IPS-NIHi7 (cell line): ENCODE data around the gene HOXD3.

ENCODE experiments used
- DNase-seq: peaks from one replicate; pipeline ENCODE4 v3.0.0; 2012; ENCODE audit warnings: mixed read lengths; ENCODE audit errors: extremely low spot score

Gene HOXD3

DNA sequence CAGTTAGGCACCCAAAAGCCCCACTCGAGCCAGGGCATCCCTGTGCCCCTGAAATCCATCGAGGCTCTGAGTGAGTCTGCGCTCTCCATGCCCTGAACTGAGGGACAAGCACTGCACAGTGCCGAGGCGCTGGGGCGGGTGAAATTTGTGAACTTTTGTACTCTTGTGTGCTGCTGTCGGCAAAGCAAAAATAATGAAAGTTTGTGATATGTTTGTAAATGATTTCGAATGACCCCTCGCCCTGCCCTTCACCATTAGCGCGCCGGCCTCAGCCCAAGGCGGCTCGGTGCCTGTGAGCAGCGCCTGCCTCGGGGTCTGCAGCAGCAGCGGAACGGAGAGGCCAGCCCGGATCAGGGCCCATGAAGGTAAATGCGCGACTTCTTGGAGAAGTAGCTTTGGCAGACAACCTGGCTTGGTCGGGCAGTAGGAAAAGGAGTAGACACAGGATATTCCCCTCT is 7.6 kb upstream of the HOXD3 start:
- no peak for DNase-seq

DNA sequence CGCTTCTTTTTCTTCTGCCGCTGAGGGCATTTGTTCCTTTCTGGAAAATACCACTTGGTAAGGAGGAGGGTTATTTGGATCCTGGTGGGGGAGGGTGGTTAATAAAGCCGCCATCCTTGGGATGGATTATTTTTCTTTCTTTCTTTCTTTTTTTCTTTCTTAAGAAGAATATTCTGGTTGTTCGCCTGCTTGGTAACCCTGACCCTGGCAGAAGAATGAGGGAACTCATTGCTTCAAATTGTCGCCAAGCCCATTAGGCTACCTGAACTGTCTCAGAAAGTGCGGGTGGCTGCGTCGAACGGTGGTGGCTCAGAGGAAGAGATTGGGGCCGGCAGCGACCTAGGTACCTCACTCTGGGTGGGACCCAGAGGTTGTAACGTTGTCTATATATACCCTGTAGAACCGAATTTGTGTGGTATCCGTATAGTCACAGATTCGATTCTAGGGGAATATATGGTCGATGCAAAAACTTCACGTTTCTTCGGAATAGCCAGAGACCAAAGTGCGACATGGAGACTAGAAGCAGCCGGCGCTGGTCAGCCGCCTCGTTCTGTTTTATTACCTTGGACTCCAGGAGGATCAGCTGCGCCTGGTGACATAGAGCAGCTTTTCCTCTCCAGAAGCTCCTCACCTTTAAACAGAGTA is 7.0 kb upstream of the HOXD3 start:
- DNase-seq, result no peak

DNA sequence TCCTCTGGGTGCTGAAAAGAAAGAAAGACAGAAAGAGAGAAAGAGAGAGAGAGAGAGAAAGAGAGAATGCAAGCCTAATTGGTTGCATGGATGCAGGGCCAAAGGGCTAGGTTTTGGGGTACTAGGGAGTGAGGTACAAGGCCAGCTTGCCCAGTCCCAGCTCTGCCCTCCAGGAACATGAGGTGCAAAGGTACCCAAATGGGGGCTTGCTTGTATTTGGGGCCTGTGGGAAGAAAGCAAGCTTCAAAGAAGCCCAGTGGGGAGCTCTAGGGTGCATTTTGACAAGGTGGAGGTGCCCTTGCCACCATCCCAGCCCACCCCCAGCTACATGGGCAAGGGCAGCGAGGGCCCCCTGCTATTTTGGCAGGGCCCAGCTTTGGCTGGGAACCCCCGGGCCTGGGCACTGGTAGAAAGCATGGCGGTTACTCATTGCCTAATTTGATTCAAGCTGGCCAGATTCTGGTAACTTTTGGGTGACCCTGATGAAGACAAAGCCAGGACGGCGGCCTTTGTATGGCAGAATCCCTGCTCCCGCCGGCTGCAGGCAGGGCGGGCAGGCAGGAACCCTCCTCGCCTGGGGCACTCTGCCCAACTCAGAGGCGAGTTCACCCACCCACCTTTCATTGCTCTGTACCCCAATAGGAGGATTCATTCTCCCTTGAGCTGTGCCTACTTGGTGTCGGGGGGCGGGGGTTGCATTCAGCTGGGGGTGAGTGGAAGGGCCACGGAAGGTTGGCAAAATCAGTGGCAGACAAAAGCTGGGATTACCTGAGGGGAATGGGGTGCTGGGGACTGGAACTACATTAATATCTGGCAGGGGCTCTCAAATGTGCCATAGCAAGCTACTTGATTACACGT is 6.3 kb upstream of the HOXD3 start:
- no peak for DNase-seq

DNA sequence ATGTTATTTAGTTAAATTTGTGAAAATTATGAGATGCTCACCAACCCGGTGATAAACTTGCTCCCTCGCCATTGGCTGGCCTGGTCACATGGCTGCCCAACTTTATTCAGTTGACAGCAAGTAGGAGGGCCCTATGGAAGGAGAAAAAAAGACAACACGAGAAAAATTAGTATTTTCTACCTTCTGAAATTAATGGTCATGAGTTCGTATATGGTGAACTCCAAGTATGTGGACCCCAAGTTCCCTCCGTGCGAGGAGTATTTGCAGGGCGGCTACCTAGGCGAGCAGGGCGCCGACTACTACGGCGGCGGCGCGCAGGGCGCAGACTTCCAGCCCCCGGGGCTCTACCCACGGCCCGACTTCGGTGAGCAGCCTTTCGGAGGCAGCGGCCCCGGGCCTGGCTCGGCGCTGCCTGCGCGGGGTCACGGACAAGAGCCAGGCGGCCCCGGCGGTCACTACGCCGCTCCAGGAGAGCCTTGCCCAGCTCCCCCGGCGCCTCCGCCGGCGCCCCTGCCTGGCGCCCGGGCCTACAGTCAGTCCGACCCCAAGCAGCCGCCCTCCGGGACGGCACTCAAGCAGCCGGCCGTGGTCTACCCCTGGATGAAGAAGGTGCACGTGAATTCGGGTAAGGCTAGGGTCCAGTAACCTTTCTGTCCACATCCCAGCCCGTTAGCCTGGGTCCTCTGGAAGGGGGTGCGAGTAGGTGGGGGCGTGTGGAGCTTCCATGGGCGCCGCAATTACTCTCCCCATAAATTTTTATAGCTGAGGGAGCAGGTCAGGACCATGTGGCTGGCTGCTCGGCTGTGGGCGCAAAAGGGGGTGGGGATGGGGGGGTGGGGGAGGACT is 5.4 kb upstream of the HOXD3 start, which contains the start of gene HOXD4:
HOXD4 (plus strand) TSS at position 109 of the 846 bp plus-strand sequence; CDS start at position 193, 84 bp downstream.
- DNase-seq, result no peak

DNA sequence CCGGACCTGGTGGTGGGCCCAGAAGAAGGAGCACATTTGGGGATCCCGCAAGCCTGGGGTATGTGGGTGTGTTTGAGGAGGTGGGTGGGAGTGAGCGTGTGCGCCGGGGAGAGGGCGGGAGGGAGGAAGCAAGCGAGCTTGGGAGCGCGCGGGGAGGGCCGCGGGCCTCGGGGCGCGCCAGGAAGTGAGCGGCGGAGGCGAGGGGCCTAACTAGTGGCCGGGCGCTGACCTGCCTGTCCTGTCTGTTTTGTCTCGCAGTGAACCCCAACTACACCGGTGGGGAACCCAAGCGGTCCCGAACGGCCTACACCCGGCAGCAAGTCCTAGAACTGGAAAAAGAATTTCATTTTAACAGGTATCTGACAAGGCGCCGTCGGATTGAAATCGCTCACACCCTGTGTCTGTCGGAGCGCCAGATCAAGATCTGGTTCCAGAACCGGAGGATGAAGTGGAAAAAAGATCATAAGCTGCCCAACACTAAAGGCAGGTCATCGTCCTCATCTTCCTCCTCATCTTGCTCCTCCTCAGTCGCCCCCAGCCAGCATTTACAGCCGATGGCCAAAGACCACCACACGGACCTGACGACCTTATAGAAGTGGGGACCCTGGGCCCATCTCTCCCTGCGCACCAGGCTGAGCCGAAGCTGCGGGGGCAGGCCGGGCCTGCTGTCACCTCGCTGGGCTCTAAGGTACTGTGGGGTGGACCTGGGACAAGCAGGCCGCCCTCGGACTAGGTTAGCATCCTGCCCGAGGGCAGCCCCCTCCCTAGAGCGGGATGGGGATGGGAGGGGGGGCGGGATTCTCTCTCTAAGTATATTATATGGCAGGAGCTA is 4.5 kb upstream of the HOXD3 start:
- DNase-seq, result no peak

DNA sequence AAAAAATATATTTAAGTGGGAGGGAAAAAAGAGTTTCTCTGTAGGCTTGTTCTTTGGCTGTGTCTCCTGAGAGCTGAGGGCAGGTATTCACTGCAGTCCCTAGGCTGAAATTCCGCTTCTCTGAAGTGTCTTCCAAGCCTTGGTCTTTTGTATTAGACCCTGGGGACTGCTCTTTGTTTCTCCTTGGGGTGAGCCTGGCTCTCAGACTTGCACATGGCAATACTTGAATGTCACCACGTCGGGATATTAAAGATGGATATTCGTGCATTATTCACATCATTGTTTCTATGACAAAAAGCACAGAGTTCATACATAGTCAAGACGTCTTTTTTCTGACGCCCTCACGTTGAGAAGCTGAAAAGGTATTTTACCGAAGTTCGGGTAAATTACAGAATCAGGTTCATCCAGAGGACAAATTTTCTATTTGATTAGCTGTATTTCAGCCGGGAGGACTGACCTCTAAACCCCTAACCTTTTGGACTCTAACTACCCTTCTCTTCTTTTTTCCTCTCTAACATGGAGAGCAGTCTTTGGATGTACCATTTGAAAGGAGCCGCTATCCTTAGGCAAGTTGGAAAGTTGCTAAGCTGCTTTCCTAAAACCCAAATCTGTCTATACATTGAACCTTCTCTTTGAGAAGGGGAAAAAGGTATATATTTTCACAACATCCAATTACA is 2.4 kb upstream of the HOXD3 start:
- no peak for DNase-seq

DNA sequence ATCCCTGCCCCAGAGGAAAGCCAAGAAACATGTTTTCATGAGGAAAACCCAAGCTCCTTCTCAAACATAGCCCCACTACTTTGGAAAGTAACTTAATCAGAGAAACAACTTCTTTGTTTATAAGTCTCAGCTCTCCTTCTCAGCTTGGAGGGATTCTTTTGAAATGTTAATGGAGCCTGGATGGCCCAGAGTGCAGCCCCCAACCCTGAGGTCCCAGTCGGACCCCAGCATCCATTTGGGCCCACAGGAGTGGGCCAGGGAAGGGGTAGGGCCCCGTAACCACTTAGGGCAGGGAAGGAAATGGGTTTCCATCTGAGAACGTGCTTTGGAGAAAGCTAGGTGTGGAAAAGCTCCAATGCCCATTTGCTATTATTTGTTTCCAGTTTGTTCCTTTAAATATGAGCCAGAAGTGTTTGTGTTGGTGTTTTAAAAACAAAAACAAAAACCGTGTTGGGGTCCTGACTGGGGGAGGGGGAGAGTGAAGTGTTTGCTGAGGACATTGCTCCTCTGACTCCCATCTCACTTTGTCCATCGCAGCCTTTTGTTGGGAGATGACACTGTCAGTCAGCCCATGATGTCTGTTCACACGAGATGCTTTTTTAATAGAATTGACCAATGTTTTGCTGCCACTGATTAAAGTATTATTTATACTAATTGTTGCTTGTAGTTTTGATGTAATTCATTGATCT is 1.6 kb upstream of the HOXD3 start:
- no peak for DNase-seq

DNA sequence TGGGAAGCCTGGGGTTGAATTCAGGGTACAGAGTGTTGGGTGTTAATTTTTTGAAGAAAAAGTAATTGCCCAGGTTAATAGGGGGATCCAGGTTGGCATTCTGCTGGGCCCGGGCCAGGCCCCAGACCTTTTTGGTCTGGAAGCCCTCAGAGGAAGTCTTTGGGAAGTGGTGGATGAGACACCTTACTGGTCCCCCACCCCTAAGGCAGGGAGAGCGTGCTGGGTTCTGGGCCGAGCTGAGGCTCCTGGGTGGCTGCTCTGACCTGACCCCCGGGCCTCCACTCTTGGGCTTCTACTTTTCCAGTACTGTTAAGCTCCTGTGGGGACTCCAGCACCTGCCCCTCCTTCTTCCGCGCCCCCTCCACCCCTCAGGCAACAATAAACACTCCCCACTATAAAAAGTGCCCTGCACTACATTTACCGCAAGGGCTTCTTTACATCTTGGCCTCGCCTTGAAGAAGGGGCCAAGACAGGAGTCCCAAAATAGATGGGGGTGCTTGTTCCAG is 753 bp upstream of the HOXD3 start:
- DNase-seq, result no peak

DNA sequence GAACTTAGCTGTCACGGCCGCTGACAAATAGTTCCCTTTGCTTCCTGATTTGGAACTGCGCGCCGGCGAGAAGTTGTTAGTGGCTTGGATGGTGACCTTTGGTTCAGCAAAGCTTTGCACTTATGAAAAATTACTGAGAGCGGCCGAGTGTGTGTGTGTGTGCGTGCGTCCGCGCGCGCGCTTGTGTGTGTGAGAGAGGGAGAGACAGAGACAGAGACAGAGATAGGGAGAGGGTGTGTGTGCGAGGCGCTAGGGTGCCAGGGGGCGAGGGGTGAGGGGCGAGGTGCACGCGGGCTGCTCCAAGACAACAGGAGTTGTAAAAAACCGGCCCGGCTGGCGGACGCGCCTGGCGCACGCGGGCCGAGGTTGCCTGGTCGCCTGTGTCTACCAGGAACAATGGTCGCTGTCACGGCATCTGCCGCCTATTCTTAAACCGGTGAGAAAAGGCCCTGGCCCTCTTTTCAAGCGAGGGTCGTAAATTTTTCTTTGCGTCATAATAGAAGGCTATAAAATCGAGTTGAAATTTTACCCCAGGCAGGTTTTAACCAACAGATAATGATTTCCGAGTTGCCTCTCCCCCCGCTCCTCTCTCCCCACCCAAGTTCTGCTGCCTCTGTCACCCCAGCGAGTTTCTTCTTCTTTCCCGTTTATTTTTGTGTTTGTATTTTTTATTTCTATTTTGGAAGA is 535 bp downstream of the HOXD3 start:
- DNase-seq, result no peak

DNA sequence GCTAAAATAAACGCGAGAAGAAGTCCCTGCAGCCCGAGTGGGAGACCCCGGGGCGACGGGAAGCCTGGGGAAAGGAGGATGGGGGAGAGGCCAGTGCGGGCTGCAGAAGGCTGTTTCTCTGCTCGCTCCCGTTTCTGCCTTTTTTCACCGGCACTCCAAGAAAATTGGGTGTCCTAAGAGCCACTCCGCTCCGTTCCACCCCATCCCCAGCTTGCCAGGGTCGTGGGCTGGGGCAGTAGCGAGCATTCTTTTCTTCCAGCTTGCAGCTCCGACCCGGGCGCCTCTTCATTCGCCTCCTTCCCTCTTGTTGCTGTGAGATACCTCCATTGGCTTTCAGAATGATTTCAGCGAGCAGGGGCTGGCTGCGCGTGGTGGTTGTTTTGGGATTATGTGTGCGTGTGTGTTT is 1.1 kb downstream of the HOXD3 start:
- no peak for DNase-seq

DNA sequence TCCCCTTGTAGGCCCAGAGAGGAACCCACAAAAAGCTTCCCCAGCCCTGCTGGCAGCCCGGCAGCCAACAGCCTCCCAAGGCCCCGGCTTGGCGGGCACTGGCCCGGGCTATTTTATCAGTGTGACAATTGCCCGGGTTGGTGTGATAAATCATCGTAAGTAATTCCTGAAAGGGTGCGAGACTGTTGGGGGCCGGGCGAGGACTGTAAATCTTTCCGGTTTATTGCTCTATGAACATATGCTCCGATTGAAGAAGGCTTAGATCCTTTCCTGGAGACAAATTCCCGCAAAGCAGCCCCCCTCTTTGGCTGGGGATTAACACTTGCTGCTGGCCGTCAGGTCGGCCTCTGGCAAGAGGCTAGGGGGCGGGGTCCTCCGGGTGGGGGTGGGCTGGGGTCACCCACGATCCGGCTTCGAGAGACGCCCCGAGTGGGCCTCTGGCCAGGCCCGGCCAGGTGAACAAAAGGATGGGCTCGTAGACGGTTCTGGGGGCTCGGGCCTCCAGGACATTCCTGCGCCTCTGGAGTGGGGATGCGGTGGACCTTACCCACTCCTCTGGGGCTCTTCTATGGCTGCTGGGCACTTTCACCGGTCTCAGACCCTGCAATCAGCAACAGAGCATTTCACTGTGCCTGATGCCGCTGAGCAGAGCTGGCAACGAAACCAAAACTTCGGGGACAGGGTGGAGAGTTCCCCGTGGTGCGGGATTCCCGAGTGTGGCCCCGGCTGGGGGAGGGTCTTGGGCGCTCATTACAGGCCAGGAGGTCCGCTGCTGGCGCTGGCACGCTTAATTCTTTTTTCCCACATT is 2.0 kb downstream of the HOXD3 start:
- DNase-seq, result no peak

DNA sequence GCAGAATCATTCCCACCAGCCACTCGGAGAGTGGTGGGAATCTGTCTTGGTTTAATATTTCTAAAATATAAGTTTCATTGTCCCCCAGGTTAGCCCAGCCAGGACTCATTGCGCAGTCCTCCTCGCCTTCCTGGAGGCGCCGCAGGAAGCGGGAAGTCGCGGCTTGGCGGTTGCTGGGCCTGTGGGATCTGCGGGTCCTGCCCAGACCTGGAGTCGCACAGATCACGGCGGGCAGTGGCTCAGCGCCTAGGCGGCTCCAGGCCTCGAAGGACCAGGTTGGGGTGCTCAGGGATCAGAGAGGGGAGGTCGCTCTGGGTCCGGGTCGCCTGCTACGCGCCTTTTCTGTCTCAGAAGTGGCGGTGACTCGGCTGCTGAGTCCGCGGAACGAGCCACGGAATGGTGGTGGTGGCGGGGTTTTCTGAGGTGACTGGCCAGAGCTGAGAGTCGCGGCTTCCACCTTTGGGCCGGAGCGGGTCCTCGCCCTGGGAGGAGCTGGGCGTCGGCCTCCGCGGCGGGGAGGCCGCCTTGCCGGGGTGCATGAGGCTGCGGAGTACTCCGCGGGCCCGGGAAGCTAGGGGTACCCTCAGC is 2.6 kb downstream of the HOXD3 start:
- DNase-seq, result no peak

DNA sequence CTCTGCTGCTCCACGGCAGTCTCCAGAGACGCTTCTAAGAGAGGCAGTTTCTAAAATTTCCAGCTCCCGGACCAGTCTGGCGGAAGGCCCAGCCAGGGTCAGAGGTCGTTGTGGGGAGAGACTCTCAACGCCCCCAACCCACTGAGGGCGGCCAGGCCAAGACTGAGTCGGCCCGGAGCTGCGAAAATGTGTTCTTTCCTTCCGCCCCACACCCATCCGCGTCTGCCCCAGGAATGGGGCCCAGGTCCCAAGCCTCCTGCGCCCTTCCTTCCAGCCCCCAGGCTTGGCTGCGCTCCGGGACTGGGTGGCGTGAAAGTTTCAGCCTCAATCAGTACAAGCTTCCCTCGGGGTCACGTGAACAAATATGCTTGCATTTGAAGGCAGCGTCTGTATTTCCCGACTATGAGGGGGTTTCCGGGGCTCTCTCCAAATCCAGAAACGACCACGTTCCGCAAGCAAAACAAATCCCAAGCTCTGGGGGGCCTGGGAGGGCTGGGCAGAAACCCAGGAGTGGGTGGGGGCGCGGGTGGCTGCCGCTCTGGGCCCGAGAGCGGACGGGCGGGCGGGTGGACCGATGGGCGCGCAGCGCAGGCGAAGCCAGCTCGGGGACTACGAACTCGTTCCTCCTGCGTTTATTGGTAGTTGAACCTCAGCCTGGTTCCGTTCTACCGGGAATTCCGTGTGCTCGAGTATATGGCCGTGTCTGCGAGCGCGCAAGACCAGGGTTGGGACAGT is 3.3 kb downstream of the HOXD3 start:
- DNase-seq, result no peak

DNA sequence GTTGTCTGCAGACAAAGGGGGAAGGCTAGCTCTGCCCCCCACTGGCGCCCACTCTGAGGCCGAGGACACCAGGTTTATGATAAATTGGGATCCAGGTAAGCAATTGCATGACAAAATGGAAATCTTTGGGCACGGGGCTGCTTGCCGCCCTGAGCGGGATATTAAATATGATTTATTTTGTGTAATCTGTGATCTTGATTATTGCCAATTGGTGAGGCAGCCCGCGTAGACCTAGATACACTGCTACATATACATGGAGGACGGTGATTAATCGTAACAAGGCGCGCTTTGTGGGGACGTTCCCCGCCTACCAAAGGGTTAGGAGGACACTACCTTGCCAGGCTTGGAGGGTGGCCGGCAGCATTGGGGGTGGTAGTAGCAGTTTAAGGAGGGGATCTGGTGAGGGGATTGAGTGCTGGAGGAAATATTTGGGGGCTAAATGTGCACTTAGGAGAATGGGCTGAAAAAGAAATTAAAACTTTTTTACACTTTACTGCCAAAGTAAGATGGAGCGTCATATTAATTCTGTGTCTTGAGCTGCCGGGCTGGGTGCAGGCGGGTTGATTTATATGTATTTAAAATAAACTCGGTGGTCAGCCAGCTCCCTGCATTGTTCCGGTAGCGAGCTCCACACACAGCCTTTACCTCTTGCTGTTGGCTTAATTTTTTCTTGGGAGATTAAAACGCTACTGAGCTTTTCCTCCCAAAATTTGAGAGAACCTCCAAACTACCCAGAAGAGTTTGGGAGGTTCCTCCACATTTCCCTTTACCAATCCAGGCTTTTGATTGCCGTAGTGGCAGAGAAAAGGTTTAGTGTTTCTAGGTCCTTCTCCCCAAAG is 4.1 kb downstream of the HOXD3 start:
- no peak for DNase-seq

DNA sequence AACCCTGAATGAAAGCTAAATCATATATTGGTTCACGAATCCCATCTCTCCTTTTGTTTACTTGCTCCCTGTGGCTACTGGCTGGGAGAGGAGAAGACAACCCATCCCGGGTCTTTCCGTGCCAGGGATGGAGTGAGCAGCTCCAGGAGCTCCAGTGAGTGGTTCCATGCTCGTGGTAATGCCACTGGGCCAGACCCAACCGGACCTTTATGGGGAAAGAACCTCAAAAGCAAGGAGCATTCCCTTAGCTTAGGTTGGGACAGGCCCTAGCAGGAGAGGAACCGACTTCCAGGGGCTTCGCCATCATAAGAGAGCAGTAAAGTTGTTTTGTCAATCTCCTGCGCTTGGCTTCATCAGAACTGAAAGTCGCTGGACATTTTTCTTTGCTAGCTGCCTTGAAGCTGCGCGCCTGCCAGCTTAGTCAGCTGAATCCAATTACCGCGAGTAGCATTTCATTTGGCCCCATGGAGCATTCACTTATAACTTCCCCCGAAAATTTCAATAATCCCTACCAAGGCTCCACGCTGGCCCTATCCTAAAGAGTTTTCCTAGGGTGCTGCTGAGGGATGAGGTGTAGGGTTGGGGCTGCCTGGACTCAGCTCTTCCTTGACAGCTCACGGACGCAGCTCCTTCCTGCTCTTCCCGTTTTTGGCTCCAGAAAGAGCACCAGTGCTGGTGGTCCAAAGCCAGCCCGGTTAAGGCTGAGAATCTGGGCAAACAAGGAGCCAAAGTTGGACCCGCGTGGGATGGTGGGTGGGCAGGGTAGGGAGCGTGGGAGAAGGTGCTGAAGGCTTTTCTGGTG is 4.9 kb downstream of the HOXD3 start:
- no peak for DNase-seq
